Stimulated activated effector memory CD8-positive, alpha-beta T cell treated with anti-CD3 and anti-CD28 coated beads, Interleukin-12 subunit alpha, Interleukin-12 subunit beta, amount 100 ng/mL, for 72 hours (primary cell): ENCODE results near the gene GHRHR.
A peak's percentile ranks its signal among the peaks of the same experiment; 100 is the strongest.

Source experiments
- ATAC-seq: fragments of 150-1000 bp; cut with Tn5 transposase; 2 replicates; pipeline ENCODE4 v1.10.0; 2021
- DNase-seq, 2 donors: peaks; one replicate each; pipeline ENCODE4 v3.0.0; 2021 to 2022; ENCODE audit warnings: low spot score in 2 of 2
- H3K27ac Mint-ChIP-seq: one replicate; pipeline ENCODE4 v1.8.0; 2022; ENCODE audit warnings: mild to moderate bottlenecking, mixed read lengths
- H3K36me3 Mint-ChIP-seq: one replicate; pipeline ENCODE4 v1.8.0; 2022; ENCODE audit warnings: mild to moderate bottlenecking, mixed read lengths
- H3K4me1 Mint-ChIP-seq: one replicate; pipeline ENCODE4 v1.8.0; 2022; ENCODE audit warnings: mixed read lengths
- H3K4me3 Mint-ChIP-seq: one replicate; pipeline ENCODE4 v1.8.0; 2022; ENCODE audit warnings: mild to moderate bottlenecking, mixed read lengths
- H3K9me3 Mint-ChIP-seq: one replicate; pipeline ENCODE4 v1.8.0; 2022; ENCODE audit warnings: mixed read lengths

GHRHR gene

GRCh38 chr7:30983042-30983913, 19.5 kb downstream of the GHRHR start:
- Mint-ChIP-seq H3K4me3 (peak overlapping the region; percentile 21), H3K9me3 (no peaks in the 10 kb centered on the region), H3K36me3 (no peaks in the 10 kb centered on the region), H3K27ac (no peak overlapping the region), H3K4me1 (peaks cover 33% of the 10 kb centered on the region)
- ATAC-seq (peak; percentile 68), DNase-seq (peak; percentile 75 to 87)

GRCh38 chr7:30983914-30984247, 20.1 kb downstream of the GHRHR start:
- peak overlapping the region; percentile 21 for H3K4me3 Mint-ChIP-seq
- ATAC-seq (no peak), DNase-seq (no peak)
- H3K4me1 Mint-ChIP-seq = peaks cover 30% of the 10 kb centered on the region
- H3K36me3 Mint-ChIP-seq = no peaks in the 10 kb centered on the region
- no peaks in the 10 kb centered on the region for H3K9me3 Mint-ChIP-seq
- no peak overlapping the region for H3K27ac Mint-ChIP-seq

GRCh38 chr7:30984359-30985107, 20.8 kb downstream of the GHRHR start:
- ATAC-seq (no peak), DNase-seq (no peak)
- Mint-ChIP-seq H3K4me1 (peaks cover 30% of the 10 kb centered on the region), H3K36me3 (no peaks in the 10 kb centered on the region), H3K4me3 (peak overlapping the region; percentile 21), H3K27ac (no peak overlapping the region), H3K9me3 (no peaks in the 10 kb centered on the region)

- no peak overlapping the region for H3K27ac Mint-ChIP-seq
- ATAC-seq = no peak
- H3K4me1 Mint-ChIP-seq = peaks cover 30% of the 10 kb centered on the region
- no peak for DNase-seq
- H3K36me3 Mint-ChIP-seq = no peaks in the 10 kb centered on the region
- H3K4me3 Mint-ChIP-seq = no peak overlapping the region
- no peaks in the 10 kb centered on the region for H3K9me3 Mint-ChIP-seq
Measured at GRCh38 chr7:30985756-30986155, 22.0 kb downstream of the GHRHR start.

GRCh38 chr7:30986331-30986730, 22.6 kb downstream of the GHRHR start:
- Mint-ChIP-seq H3K4me3 (no peak overlapping the region), H3K4me1 (peaks cover 30% of the 10 kb centered on the region), H3K36me3 (no peaks in the 10 kb centered on the region), H3K9me3 (no peaks in the 10 kb centered on the region), H3K27ac (no peak overlapping the region)
- ATAC-seq (no peak), DNase-seq (no peak)

GRCh38 chr7:30986738-30987137, 23.0 kb downstream of the GHRHR start:
- H3K27ac Mint-ChIP-seq = no peak overlapping the region
- no peaks in the 10 kb centered on the region for H3K36me3 Mint-ChIP-seq
- ATAC-seq = no peak
- H3K4me1 Mint-ChIP-seq = peaks cover 30% of the 10 kb centered on the region
- no peak for DNase-seq
- no peaks in the 10 kb centered on the region for H3K9me3 Mint-ChIP-seq
- no peak overlapping the region for H3K4me3 Mint-ChIP-seq

- peaks cover 30% of the 10 kb centered on the region for H3K4me1 Mint-ChIP-seq
- no peak overlapping the region for H3K4me3 Mint-ChIP-seq
- ATAC-seq (no peak), DNase-seq (no peak)
- no peaks in the 10 kb centered on the region for H3K36me3 Mint-ChIP-seq
- no peaks in the 10 kb centered on the region for H3K9me3 Mint-ChIP-seq
- no peak overlapping the region for H3K27ac Mint-ChIP-seq
Measured at GRCh38 chr7:30987178-30987577, 23.4 kb downstream of the GHRHR start.

GRCh38 chr7:30987936-30988335, 24.2 kb downstream of the GHRHR start:
- Mint-ChIP-seq H3K4me3 (no peak overlapping the region), H3K4me1 (peaks cover 28% of the 10 kb centered on the region)

GRCh38 chr7:30988351-30989005, 24.7 kb downstream of the GHRHR start:
- H3K36me3 Mint-ChIP-seq = no peaks in the 10 kb centered on the region
- H3K27ac Mint-ChIP-seq = no peak overlapping the region
- no peaks in the 10 kb centered on the region for H3K9me3 Mint-ChIP-seq
- H3K4me3 Mint-ChIP-seq = no peak overlapping the region
- ATAC-seq = no peak
- DNase-seq = no peak
- H3K4me1 Mint-ChIP-seq = peaks cover 23% of the 10 kb centered on the region

More at GRCh38 chr7:30987936-30988335, 24.2 kb downstream of the GHRHR start:
- Mint-ChIP-seq H3K36me3 (no peaks in the 10 kb centered on the region), H3K27ac (no peak overlapping the region), H3K9me3 (no peaks in the 10 kb centered on the region)
- DNase-seq = no peak
- ATAC-seq = no peak

GRCh38 chr7:30989008-30989823, 25.5 kb downstream of the GHRHR start:
- Mint-ChIP-seq H3K27ac (no peak overlapping the region), H3K4me1 (peaks cover 16% of the 10 kb centered on the region), H3K4me3 (no peak overlapping the region), H3K9me3 (no peaks in the 10 kb centered on the region), H3K36me3 (no peaks in the 10 kb centered on the region)
- no peak for DNase-seq
- ATAC-seq = no peak

- DNase-seq (no peak), ATAC-seq (no peak)
- Mint-ChIP-seq H3K9me3 (no peaks in the 10 kb centered on the region), H3K27ac (no peak overlapping the region), H3K4me1 (peaks cover 14% of the 10 kb centered on the region), H3K4me3 (no peak overlapping the region), H3K36me3 (no peaks in the 10 kb centered on the region)
Measured at GRCh38 chr7:30989824-30990672, 26.3 kb downstream of the GHRHR start.

- Mint-ChIP-seq H3K36me3 (no peaks in the 10 kb centered on the region), H3K27ac (no peak overlapping the region), H3K4me1 (peaks cover 14% of the 10 kb centered on the region), H3K9me3 (no peaks in the 10 kb centered on the region), H3K4me3 (no peak overlapping the region)
- DNase-seq = no peak
- ATAC-seq = no peak
Measured at GRCh38 chr7:30990673-30991170, 27.0 kb downstream of the GHRHR start.

GRCh38 chr7:30992414-30992813, 28.7 kb downstream of the GHRHR start:
- Mint-ChIP-seq H3K4me1 (no peaks in the 10 kb centered on the region), H3K4me3 (no peak overlapping the region), H3K27ac (no peak overlapping the region), H3K9me3 (no peaks in the 10 kb centered on the region), H3K36me3 (no peaks in the 10 kb centered on the region)
- ATAC-seq (no peak), DNase-seq (no peak)
